Epidermal melanocyte (primary cell): ENCODE data around the gene AKAP13.

Experiments
- DNase-seq: peaks from one replicate; pipeline ENCODE4 v3.0.0; 2011; ENCODE audit warnings: low spot score; ENCODE audit not compliant: insufficient read length

The AKAP13 gene

GRCh38 chr15:85407421-85408269 is 27.2 kb downstream of the AKAP13 start:
- DNase-seq, result no peak

GRCh38 chr15:85408270-85408746 is 27.9 kb downstream of the AKAP13 start:
- DNase-seq, result no peak

- no peak for DNase-seq
Measured at GRCh38 chr15:85412066-85412465, 31.7 kb downstream of the AKAP13 start.

- DNase-seq, result no peak
Measured at GRCh38 chr15:85412956-85413854, 32.8 kb downstream of the AKAP13 start.

GRCh38 chr15:85414037-85414436 is 33.6 kb downstream of the AKAP13 start:
- no peak for DNase-seq

- DNase-seq, result no peak
Measured at GRCh38 chr15:85414495-85414894, 34.1 kb downstream of the AKAP13 start.

- DNase-seq, result no peak
Measured at GRCh38 chr15:85414991-85415390, 34.6 kb downstream of the AKAP13 start.

- no peak for DNase-seq
Measured at GRCh38 chr15:85415783-85416182, 35.4 kb downstream of the AKAP13 start.

GRCh38 chr15:85417276-85417675 is 36.9 kb downstream of the AKAP13 start:
- DNase-seq, result no peak

- no peak for DNase-seq
Measured at GRCh38 chr15:85419161-85419560, 38.8 kb downstream of the AKAP13 start.

- no peak for DNase-seq
Measured at GRCh38 chr15:85421116-85421925, 40.9 kb downstream of the AKAP13 start.

GRCh38 chr15:85422607-85423006 is 42.2 kb downstream of the AKAP13 start:
- DNase-seq, result no peak

- no peak for DNase-seq
Measured at GRCh38 chr15:85423256-85423655, 42.9 kb downstream of the AKAP13 start.

- no peak for DNase-seq
Measured at GRCh38 chr15:85424154-85424553, 43.8 kb downstream of the AKAP13 start.

- no peak for DNase-seq
Measured at GRCh38 chr15:85426481-85426880, 46.1 kb downstream of the AKAP13 start.

GRCh38 chr15:85427286-85428028 is 47.1 kb downstream of the AKAP13 start:
- no peak for DNase-seq

- DNase-seq, result no peak
Measured at GRCh38 chr15:85429522-85429921, 49.1 kb downstream of the AKAP13 start.

- no peak for DNase-seq
Measured at GRCh38 chr15:85430406-85431204, 50.2 kb downstream of the AKAP13 start.

- no peak for DNase-seq
Measured at GRCh38 chr15:85439996-85440395, 59.6 kb downstream of the AKAP13 start.

GRCh38 chr15:85440451-85440850 is 60.0 kb downstream of the AKAP13 start:
- no peak for DNase-seq
